Activated CD4-positive, alpha-beta T cell treated with anti-CD3 and anti-CD28 coated beads for 4 hours (primary cell): Measurements from ENCODE around the gene CFL1.

Experiments used
- DNase-seq, 2 donors: peaks; one replicate each; pipeline ENCODE4 v3.0.0-alpha.2; 2020

CFL1 gene

DNA sequence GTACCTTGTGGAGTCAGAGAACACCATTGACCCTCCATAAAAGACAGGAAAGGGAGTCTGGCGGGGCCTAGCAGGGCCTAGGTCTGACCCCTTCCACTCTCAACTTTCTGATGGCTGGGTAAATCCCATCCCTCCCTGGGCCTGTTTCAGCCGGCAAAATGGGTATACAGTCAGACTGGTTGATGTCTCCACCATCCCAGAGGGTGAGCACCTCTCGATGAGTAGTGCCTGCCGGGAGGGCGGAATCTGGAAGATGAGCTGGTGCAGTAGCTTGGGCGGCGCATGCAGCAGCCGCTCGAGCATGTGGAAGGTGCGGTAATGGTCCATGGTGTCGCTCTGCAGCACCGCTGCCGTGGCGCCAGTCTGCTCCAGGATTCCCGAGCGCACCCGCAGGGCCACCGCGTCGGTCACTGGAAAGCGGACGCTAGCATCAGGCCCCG, 29.8 kb upstream of the CFL1 start:
- peak in 1 of 2 donors; percentile 33 for DNase-seq

DNA sequence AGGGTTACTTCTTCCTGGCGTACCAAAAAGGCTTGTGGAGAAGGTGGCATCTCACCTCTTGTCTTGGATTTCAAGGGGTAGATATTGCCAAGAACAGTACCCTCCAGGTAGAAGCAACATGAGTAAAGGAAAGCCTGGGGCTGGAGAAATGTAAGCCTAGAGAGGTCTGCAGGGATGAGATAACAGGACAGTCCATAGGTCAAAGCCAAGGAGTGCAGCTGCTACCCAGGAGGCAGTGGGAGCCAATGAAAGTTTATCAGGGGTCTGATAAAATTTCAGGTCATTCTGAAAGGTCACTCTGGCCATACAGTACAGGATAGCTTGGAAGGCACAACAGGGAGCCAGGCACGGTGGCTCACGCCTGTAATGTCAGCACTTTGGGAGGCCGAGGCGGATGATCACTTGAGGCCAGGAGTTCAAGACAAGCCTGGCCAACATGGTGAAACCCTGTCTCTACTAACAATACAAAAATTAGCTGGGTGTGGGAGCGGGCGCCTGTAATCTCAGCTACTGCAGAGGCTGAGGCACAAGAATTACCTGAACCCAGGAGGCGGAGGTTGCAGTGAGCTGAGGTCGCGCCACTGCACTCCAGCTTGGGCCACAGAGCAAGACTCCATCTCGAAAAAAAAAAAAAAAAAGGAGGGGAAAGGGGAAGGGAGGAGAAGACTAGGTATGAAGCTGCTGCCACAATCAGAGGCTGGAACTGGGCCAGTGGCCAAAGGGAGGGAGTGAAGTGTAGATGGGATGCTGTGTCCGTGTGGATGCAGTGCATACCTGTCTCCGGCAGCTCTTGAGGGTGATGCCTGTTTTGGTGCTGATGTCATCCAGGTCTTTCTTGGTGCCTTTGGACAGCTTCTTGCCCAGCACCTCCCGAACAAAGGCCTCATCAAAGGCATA, 29.1 kb upstream of the CFL1 start:
- no peak for DNase-seq

DNA sequence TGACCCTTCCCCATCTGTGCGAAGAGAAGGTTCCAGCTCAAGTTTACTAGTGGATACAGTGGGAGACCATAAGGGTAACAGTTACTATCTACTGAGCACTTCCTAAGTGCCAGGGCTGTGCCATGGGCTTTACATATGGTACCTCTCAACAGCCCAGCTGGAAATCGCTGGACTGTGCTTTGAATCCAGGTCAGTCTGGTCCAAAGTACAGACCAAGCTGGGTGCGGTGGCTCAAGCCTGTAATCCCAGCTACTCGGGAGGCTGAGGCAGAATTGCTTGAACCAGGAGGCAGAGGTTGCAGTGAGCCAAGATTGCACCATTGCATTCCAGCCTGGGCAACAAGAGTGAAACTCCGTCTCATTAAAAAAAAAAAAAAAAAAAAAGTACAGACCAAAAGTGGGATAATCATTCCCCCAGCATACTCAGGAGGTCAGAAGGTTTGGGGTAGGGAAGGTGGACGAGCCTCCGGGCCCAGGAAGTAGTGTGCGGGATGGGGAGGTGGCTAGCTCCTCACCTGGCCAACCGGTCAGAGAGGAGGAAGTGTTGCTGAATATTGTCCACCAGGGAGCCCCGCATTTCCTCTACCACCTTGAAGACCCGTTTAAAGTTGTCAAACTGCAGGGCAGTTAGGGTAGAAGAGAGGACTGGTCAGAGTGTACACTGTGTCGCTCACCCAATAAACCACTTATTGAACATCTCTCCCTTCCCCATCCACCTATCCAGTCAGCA, 28.0 kb upstream of the CFL1 start:
- no peak for DNase-seq

DNA sequence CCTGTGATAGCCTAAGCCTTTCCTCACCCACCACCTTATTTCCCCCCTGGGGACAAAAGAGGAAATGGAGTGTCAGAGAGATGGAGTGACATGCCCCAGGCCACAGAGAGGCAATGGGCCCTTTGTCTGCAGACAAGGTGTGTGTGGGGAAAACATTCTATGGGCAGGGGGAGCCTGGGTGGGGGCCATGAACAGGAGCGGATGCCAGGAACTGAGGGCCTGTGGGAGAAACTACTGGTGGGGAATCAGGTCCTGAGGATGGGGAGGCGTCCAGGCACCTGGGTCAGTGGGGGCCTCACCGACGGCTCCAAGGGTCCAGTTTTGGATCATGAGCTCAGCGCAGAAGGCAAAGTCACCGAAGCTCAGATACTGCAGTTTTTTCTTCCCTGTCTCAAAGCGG, 27.3 kb upstream of the CFL1 start:
- no peak for DNase-seq

DNA sequence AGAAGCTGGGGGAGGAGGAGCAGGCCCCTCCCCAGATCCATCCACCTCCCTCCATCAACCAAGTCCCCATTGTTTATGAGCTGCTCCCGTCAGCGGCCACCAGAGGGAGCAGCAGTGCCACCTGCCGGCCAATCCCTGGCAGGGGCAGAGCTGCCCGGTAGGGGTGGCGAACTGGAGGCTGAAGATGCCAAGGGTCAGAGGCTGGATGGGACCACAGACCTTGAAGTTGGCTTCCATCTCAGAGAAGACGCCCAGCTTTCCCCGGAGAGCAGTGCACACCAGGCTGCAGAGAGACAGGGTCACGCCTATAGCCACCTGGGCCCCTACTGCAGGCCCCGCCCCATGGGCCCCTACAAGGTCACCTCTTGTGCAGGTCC, 26.7 kb upstream of the CFL1 start:
- peak; percentile 76 to 79 for DNase-seq

DNA sequence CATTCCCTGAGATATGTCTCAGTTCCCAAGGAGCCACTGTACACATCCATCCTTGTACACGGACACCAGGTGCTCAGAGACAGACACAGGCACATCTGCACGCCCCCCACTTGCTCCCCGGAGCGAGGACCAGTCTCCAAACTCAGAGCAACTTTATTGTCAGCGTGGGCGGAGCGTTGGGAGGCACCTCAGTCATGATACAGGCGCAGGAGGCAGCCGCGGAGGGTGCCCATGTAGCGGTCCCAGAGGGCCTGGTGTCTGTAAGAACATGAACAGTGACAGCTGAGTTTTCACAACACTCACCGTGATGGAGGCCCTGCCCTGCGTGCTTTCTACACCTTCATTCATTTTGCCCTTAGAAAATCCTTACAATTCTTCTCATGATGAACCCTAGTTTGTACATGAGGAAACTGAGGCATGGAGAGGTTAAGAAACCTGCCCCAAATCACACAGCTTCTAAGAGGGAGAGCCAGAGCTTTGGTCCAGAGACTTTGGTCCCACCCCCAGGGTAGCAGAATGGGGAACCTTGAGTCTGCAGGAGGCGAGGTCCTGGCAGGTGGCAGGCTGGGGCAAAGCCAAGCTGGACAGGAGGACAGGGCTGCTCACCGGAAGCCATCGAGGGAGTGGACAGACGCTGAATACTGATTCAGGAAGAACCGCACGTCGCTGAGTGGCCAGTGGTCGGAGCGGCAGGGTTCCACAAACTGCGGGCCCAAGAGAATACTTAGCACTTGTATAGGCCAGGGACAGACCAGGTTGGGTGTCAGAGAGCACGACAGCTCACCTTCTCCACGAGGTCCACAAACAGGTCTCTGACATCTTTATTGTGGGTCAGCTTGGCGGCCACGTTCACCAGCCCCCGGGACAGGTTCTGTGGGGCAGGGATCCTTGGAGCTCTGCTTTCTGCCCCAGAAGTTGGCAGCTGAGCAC, 26.1 kb upstream of the CFL1 start:
- DNase-seq = no peak

DNA sequence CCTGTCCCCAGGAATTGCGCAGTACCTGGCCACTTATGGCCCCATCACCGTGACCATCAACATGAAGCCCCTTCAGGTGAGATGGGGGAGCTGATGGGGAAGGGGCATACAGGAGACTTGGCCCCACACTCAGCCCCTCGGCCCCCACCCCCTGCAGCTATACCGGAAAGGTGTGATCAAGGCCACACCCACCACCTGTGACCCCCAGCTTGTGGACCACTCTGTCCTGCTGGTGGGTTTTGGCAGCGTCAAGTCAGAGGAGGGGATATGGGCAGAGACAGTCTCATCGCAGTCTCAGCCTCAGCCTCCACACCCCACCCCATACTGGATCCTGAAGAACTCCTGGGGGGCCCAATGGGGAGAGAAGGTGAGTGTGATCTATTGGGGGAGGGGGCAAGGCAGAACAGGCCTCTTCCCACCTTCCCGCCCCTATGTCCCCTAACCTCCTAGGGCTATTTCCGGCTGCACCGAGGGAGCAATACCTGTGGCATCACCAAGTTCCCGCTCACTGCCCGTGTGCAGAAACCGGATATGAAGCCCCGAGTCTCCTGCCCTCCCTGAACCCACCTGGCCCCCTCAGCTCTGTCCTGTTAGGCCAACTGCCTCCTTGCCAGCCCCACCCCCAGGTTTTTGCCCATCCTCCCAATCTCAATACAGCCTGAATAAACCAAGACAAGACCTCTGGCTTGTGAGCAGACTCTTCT, 25.2 kb upstream of the CFL1 start:
- no peak for DNase-seq

DNA sequence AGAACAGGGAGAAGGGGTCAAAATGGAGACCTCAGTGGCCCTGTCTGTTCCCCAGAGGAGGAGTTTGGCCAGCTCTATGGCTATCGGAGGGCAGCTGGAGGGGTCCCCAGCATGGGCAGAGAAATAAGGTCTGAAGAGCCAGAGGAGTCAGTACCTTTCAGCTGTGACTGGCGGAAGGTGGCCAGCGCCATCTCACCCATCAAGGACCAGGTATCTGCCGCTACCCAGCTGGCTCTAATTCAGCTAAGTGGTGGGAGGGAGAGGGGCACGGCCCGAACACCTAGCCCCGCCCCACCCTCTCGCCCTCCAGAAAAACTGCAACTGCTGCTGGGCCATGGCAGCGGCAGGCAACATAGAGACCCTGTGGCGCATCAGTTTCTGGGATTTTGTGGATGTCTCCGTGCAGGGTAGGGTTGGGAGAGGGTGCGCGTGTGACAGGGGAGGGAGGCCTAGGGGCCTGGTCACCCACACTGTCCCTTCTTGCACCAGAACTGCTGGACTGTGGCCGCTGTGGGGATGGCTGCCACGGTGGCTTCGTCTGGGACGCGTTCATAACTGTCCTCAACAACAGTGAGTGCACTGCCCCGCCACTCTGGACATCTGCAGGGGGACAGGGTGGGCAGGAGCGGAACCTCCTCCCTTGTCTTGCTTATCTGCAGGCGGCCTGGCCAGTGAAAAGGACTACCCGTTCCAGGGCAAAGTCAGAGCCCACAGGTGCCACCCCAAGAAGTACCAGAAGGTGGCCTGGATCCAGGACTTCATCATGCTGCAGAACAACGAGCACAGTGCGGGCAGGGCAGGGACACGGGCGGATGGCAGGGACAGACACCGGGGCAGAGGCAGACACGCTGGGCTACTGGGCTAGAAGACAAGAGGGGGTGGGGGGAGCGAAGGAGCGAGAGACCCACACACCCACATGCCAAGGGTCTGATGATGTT, 24.4 kb upstream of the CFL1 start:
- no peak for DNase-seq

DNA sequence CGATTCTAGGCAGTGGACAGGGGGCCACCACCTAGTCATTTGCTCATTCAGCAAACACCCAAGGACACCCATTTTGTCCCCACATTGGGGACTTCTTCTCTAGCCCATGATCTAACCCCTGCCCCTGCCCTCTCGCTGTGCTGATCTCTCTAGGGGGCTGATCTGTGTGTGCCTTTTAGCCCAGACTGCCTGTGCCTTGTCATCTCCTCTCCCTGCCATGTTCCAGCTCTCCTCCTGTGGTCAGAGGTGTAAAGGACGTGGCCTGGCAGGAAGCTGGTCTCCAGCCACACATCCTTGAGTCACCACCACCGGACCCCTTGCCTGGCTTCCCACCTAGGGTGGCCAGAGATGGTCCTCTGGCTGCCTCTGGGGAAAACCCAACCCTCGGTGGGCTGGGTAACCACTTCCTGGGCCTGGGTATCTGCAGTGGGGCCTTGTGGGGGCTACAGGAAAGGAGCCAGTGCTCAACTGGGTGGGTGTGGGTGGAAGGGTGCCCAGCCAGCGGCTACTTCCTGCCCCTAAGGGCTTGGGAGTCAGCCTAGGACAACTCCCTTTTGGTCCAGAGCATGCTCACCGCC, 23.0 kb upstream of the CFL1 start:
- no peak for DNase-seq

DNA sequence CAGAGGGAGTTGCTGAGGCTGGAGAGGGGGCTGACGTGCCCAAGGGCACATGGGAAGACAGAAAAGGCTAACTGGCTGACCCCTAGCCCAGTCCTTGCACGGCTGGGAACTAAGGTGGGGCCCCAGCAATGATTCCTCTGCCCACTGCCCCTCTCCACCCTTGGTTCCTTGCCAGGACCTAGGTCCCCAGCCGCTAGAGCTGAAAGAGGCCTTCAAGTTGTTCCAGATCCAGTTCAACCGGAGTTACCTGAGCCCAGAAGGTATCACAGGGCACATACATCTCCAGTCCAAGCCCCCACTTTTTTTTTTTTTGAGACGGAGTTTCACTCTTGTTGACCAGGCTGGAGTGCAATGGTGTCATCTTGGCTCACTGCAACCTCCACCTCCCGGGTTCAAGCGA, 22.0 kb upstream of the CFL1 start:
- no peak for DNase-seq

DNA sequence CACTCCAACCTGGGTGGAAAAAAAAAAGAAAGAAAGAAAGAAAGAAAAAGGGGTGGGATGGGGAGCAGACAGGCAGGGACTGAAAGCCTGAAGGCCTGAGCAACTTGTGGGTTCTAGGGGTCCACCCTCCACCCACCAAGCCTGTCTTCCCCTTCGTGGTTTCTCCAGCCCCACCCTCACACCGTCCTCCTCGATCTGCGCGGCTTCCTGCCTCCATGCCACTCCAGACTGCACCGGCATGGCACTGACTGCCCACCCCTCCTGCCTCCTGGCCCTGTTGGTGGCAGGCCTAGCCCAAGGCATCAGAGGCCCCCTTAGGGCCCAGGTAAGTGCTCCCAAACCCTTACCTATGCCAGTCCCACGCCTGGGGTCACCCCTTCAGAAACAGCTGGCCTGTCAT, 21.6 kb upstream of the CFL1 start, which contains the start of gene CTSW:
CTSW (plus strand) TSS at position 221 of the 400 bp plus-strand sequence; CDS start at position 239, 18 bp downstream.
- no peak for DNase-seq

DNA sequence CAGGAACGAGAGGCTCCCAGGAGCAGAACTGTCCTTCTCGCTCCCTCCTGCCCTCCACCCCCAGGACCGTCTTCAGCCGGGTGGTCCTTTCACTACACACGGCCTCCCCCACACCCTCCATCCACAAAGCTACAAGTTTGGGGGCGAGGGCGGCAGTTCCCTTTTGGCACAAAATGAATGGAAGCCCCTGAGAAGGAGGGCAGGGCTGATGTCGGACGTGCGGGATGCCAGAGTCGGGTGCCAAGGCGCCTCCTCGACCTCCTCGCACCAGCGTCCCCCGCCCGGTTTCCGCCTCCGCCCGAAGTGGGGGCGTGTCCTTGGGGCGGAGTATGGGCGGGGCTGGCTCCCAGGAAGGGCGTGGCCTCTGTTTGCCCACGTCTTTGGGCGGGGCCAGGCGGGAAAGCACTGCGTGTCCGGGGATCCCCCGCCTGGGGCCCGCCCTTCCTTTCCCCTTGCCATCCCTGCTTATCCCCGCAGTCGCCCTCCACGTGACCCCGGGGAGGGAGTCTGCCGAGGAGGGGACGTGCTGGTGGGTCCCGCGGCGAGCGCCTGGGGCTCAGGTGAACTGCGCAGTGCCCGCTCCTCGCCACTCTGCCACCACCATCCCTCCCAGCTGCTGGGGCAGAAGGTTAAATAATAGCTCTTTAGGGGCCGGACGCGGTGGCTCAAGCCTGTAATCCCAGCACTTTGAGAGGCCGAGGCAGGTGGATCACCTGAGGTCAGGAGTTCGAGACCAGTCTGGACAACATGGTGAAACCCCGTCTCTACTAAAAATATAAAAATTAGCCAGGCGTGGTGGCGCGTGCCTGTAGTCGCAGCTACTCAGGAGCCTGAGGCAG, 15.6 kb upstream of the CFL1 start:
- DNase-seq = peak; percentile 96 to 97

DNA sequence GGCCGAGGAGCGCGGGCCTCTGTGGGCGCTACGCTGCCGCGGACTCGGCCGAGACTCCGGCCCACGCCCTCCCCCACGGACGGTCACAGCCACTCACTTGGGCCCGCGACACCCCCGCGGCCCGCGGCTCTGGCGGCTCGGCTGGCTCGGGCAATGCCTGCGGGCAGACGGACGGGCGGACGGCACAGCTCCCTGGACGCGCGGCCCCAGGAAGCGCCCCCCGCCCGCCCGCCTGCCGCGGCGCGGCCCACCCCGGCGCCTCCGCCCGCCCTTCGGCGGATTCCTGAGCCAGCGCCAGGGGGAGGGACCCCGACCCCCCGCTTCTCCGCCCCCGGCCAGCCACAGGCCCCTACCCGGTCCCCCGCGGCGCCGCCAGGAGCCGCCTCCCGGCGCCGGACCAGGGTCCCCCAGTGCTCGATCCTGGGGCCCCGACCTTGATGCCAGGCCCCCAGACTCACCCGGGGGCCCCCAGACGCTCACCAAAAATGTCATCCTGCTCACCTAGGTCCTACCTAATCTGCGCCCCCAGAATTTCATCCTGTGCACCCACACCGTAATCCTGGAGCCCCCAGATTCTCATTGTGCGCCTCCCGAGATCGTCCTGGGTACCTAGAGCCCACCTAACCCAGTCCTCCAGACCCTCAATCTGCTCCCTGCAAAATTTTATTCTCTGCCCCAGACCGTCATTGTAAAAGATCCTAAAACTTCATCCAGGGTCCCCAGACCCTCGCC, 14.8 kb upstream of the CFL1 start, which contains the start of gene EFEMP2:
EFEMP2 (minus strand) TSS at position 215 of the 732 bp plus-strand sequence. CDS start 446 bp downstream, outside the sequence.
- DNase-seq = no peak

DNA sequence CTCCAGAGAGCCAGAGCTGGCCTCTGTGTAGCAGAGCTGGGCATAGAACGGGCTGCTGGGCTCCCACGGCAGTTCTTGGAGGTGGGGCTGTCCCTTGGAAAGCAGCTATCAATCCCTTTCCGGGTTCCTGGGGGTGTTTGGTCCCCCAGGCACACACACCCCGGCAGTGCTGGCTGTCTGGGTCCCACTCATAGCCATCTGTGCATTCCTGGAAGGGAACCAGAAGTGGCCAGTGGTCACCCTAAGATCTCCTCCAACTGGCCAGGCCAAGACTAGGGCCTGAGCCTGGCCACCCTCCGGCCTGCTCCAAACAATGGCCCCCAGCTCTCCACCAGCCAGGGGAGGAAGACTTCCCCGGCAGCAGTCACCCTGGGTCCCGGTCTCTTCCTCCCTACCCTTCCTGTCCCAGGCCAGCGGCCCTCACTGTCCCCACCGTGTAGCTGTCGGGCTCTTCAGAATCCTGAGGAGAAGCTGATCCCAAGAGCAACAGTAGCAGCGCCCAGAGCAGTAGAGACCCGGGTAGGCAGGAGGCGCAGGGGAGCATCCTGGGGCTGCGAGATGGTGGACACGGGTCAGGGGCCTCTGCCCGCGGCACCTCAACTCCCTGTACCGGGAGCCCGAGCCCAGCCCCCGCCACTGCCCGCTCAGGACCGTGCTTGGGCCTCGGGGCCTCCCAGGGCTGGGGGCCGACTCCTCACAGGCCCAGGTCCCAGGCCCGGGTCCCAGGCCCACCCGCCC, 14.0 kb upstream of the CFL1 start:
- no peak for DNase-seq

DNA sequence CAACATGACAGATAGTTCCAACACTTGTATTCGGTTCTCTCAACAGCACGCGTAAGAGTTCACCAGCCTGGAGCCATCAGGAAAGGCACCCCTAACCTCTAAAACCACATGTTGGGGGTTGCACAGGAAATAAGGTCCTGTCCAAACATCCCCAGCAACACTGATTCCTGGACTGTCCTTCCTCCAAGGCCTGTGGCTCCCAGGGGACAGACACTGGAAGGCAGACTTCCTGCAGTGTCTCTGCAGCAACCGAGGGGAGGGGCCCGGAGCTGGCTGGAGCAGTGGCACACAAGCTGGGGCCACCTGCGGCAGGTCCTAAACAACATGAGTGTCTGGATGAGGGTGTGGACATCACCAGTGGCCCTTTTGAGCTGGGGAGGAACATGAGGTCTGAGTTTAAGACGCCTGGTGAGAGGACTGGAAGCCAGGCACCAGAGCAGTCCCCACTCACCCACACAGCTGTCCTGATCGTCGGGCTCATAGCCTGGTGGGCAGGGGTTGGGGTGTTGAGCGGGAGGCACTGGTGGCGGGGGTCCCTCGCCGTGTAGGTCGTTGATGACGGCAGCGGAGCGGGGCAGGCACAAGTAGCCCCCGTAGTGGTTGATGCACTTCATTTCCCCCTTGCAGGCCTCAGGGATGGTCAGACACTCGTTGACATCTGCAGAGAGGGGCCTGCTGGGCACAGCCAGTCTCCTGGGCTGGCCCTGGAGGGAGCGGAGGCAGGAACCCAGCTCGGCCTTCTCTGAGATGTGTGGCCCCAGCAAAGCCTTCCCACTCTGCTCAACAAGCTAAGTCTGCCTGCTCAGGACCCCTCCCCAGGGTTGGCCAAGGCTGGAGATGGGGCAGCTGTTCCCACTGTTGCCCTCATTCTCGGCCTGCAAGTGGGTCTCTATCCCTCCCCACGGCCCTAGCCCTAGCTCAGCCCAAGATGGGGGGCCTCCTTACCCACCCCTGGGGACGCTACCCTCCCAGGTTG, 13.0 kb upstream of the CFL1 start:
- no peak for DNase-seq

DNA sequence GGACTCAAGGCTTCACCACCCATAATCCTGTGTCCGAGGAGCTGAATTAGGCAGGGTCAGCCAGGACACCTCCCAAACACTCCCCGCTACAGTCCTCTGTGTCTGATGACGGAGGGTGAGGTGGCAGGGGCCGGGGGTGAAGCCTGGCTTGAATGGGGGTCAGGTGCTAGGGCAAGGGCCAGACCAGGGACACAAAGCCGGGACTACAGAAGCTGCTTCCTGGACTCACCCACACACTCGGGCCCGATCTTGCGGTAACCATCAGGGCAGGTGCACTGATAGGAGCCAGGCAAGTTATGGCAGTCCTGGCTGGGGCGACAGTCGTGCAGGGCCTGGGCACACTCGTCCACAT, 12.3 kb upstream of the CFL1 start:
- DNase-seq = no peak
